OCI-LY3 (cell line): ENCODE data around the gene SNTN.

Experiments used
- H2AFZ ChIP-seq: fragments of 200-600, 300-600 bp; shearing (Covaris generic); 2 replicates; pipeline ENCODE4 v1.6.0; 2014; ENCODE audit warnings: antibody characterized with exemption, low read depth, low read length
- H3K27ac ChIP-seq: fragments of 200-600, 300-600 bp; sonication (generic); 2 replicates; pipeline ENCODE4 v1.5.1; 2014; ENCODE audit warnings: mild to moderate bottlenecking, low read length, moderate library complexity, mixed read lengths
- H3K27me3 ChIP-seq: fragments of 200-600, 300-600 bp; sonication (generic); 2 replicates; pipeline ENCODE4 v1.6.1; 2014; ENCODE audit warnings: low read depth, low read length, mixed read lengths
- H3K36me3 ChIP-seq: fragments of 200-600, 300-600 bp; sonication (generic); replicated peaks from 2 replicates; pipeline ENCODE3; 2014; ENCODE audit warnings: low read depth, low read length, mixed read lengths
- H3K4me1 ChIP-seq: fragments of 300-600, 200-600 bp; sonication (generic); 2 replicates; pipeline ENCODE4 v1.6.1; 2014; ENCODE audit warnings: low read length, mixed read lengths
- H3K4me2 ChIP-seq: fragments of 200-600, 300-600 bp; sonication (generic); 2 replicates; pipeline ENCODE4 v1.6.1; 2014; ENCODE audit warnings: low read length, mixed read lengths
- H3K4me3 ChIP-seq: fragments of 300-600, 200-600 bp; sonication (generic); 2 replicates; pipeline ENCODE4 v1.5.1; 2014; ENCODE audit warnings: antibody characterized with exemption, mild to moderate bottlenecking, low read length, moderate library complexity
- H3K79me2 ChIP-seq: fragments of 300-600, 200-600 bp; shearing (Covaris generic); 2 replicates; pipeline ENCODE4 v1.6.1; 2014; ENCODE audit warnings: mild to moderate bottlenecking, low read length, mixed read lengths
- H3K9ac ChIP-seq: fragments of 300-600, 200-600 bp; shearing (Covaris generic); 2 replicates; pipeline ENCODE4 v1.6.0; 2014; ENCODE audit warnings: mild to moderate bottlenecking, low read length, moderate library complexity
- H3K9me3 ChIP-seq: fragments of 200-600, 300-600 bp; shearing (Covaris generic); 2 replicates; pipeline ENCODE4 v1.6.1; 2014; ENCODE audit warnings: low read length, mixed read lengths; ENCODE audit not compliant: insufficient read depth
- H4K20me1 ChIP-seq: fragments of 200-600, 300-600 bp; sonication (generic); 2 replicates; pipeline ENCODE4 v1.6.1; 2016; ENCODE audit warnings: low read length, mixed read lengths; ENCODE audit not compliant: insufficient read depth
- EZH2phosphoT487 ChIP-seq: fragments of 200-600 bp; shearing (Covaris generic); IDR thresholded peaks from 2 replicates; pipeline ENCODE4 v1.6.1; 2018; ENCODE audit warnings: antibody characterized with exemption, mixed run types, low read depth
- TF ChIP-seq, protein P1 (sequence below): fragments of 200-600, 300-600 bp; sonication (generic); IDR thresholded peaks from 2 replicates; pipeline ENCODE4 v1.5.1; 2014; ENCODE audit warnings: antibody characterized with exemption, low read length, low read depth

Gene SNTN

DNA sequence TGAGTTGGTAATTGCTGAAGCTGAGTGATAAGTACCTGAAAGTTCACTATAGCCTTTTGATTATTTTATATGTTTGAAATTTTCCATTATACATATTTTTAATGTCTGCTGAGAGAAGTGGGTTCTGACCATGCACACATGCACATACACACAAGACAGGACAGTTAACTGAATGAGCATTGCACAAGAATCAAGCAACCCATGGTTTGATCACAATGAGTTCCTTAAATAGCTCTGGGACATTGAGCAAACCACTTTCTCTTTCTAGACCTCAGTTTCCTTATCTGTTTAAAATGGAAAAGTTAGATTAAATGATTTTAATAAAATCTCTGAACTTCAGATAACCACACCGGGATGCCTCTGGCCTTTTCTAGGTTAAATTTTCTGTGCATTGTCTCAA, 26.7 kb downstream of the SNTN start:
- TF ChIP-seq EZH2phosphoT487, result no peak
- TF ChIP-seq, protein P1, sequence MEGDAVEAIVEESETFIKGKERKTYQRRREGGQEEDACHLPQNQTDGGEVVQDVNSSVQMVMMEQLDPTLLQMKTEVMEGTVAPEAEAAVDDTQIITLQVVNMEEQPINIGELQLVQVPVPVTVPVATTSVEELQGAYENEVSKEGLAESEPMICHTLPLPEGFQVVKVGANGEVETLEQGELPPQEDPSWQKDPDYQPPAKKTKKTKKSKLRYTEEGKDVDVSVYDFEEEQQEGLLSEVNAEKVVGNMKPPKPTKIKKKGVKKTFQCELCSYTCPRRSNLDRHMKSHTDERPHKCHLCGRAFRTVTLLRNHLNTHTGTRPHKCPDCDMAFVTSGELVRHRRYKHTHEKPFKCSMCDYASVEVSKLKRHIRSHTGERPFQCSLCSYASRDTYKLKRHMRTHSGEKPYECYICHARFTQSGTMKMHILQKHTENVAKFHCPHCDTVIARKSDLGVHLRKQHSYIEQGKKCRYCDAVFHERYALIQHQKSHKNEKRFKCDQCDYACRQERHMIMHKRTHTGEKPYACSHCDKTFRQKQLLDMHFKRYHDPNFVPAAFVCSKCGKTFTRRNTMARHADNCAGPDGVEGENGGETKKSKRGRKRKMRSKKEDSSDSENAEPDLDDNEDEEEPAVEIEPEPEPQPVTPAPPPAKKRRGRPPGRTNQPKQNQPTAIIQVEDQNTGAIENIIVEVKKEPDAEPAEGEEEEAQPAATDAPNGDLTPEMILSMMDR, result no peak
- no peaks in the 10 kb centered on the region for H3K4me1 ChIP-seq

DNA sequence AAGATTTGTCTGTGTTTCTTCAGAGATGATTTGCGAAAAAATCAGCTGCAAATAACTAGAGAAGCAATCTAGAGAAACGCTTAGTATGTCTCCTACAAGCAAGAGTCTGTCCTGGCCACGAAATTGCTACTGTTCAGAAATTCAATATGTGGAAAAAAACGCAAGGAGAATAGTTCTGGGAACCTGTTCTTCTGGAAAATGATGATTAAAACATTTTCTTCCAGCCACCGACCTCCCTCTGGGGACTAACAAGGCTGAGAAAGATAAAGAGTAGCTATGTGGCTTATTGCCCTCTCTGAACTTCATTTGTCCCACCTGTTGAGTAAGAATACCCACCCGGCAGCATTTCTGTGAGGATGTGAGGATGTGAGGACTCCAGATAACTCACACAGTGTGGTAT, 31.6 kb downstream of the SNTN start:
- H3K27me3 ChIP-seq, result no peaks in the 10 kb centered on the region
- H3K9ac ChIP-seq, result no peak overlapping the region
- no peaks in the 10 kb centered on the region for H3K9me3 ChIP-seq
- no peaks in the 10 kb centered on the region for H3K79me2 ChIP-seq
- TF ChIP-seq EZH2phosphoT487, result no peak
- TF ChIP-seq, protein P1, result no peak
- no peak overlapping the region for H3K4me2 ChIP-seq
- H4K20me1 ChIP-seq, result no peaks in the 10 kb centered on the region
- H3K27ac ChIP-seq, result no peak overlapping the region
- no peak overlapping the region for H2AFZ ChIP-seq
- no peak overlapping the region for H3K4me3 ChIP-seq
- peaks cover 5% of the 10 kb centered on the region; the same call in 1 of the 2 replicates for H3K4me1 ChIP-seq
- H3K36me3 ChIP-seq, result no peaks in the 10 kb centered on the region

More for the DNA sequence above, 26.7 kb downstream of the SNTN start:
- H3K4me3 ChIP-seq, result no peak overlapping the region
- H3K27me3 ChIP-seq, result no peaks in the 10 kb centered on the region; the same call in 1 of the 2 replicates
- no peak overlapping the region for H2AFZ ChIP-seq
- H3K36me3 ChIP-seq, result no peaks in the 10 kb centered on the region
- no peak overlapping the region for H3K4me2 ChIP-seq
- H3K79me2 ChIP-seq, result no peaks in the 10 kb centered on the region
- H3K9ac ChIP-seq, result no peak overlapping the region
- H4K20me1 ChIP-seq, result no peaks in the 10 kb centered on the region
- H3K27ac ChIP-seq, result no peak overlapping the region
- H3K9me3 ChIP-seq, result no peaks in the 10 kb centered on the region

DNA sequence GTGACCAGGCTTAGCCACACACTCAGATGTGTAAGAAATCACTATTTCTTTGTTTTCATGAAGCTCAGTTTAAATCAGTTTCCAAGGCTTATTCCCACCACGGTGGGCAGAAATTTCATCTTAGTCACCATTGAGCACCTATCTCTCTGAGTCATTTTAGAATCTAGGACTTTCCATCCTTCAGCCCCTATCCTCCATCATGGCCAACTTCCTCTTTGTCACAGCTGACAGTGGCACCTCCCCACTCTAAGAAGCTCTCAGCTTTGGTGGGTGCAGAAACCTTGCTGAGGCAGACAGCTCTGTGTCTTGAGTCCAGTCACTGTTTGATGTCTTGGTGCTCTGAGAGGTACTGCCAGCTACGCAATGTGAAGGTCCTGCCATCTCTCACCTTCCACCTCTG, 32.9 kb downstream of the SNTN start:
- H3K4me1 ChIP-seq, result peaks cover 5% of the 10 kb centered on the region; the same call in 1 of the 2 replicates

DNA sequence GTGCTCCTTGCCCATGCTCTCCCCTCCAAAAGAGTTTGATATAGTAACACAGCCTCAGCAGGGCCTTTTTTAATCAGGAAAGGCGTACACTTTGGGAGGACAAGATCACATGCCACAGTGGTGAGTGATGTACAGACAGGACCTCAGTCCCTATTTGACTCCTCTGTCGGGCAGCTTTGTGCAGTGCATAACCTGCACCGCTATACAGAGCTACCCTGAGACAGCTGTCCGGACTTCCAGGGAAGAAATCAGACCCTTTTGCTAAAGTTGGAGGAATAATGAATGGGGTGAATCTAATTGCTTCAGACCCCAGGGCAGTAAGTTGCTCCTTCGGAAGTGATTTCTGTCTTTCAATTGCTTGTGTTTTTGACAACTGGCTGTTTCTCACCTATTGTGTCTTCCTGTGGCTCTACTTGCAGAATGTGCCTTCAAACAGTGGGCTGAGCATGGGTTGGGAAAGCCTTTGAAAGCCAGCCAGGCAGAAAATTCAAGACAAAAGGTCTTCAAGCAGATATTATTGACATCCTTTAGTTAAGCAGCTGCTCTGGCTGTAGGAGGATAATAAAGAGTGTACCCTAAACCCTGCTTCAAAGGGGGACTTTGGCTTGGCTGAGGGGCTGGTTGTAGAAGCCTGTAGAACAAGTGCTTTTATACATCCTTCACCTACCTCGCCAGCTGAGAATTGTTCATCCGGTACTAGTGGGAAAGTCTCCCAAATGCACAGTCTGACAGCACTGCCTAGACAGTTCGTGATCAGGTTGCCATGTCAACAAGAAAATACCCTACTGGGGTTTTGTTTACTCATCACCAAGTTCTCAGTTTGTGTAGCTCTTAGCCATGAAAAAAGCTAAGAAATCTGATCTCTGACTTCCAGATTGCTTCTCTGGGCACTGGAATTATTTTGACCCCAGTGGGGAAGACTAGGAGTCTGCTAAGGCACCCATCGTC, 35.1 kb downstream of the SNTN start:
- Histone ChIP-seq H3K9ac (no peak overlapping the region), H3K9me3 (peaks cover 6% of the 10 kb centered on the region; the same call in 1 of the 2 replicates), H4K20me1 (no peaks in the 10 kb centered on the region), H3K27ac (no peak overlapping the region), H3K4me3 (no peak overlapping the region), H3K36me3 (no peaks in the 10 kb centered on the region), H3K27me3 (no peaks in the 10 kb centered on the region), H3K79me2 (no peaks in the 10 kb centered on the region), H2AFZ (no peak overlapping the region), H3K4me1 (peaks cover 5% of the 10 kb centered on the region; the same call in 1 of the 2 replicates), H3K4me2 (no peak overlapping the region)
- TF ChIP-seq, protein P1, result no peak
- no peak for TF ChIP-seq EZH2phosphoT487

More for the DNA sequence above, 32.9 kb downstream of the SNTN start:
- Histone ChIP-seq H3K79me2 (no peaks in the 10 kb centered on the region), H3K9me3 (no peaks in the 10 kb centered on the region), H3K4me2 (no peak overlapping the region), H3K36me3 (no peaks in the 10 kb centered on the region), H3K4me3 (no peak overlapping the region), H3K27ac (no peak overlapping the region), H2AFZ (no peak overlapping the region), H3K27me3 (no peaks in the 10 kb centered on the region), H4K20me1 (no peaks in the 10 kb centered on the region), H3K9ac (no peak overlapping the region)
- TF ChIP-seq EZH2phosphoT487, result no peak
- TF ChIP-seq, protein P1, result no peak
